Activated B cell treated with CpG ODN at 0.5 μM for 24 hours (primary cell): Measurements from ENCODE around the gene POFUT2. TPM values are rescaled to one million over a fixed set of nuclear protein-coding genes. Genes with fewer than 3 reads are reported as not detected.

Experiments
- ATAC-seq: fragments of 200-7000 bp; cut with Tn5 transposase; one replicate; pipeline ENCODE4 v1.10.0; 2021; ENCODE audit warnings: low read depth, mild to moderate bottlenecking, moderate library complexity
- CTCF ChIA-PET: fragments of 350-600 bp; sonication (Branson Sonifier 250); formaldehyde crosslinking; loops from one replicate; lab custom pipeline; 2021; ENCODE audit warnings: antibody characterized with exemption; lab: Charles Lee
- POLR2A ChIA-PET: fragments of 350-600 bp; sonication (Branson Sonifier 250); formaldehyde crosslinking; loops from one replicate; lab custom pipeline; 2021; ENCODE audit warnings: antibody characterized with exemption; lab: Charles Lee
- DNase-seq: peaks from one replicate; pipeline ENCODE4 v3.0.0; 2022
- H3K27ac Mint-ChIP-seq: one replicate; pipeline ENCODE4 v1.8.0; 2020; ENCODE audit warnings: mixed read lengths
- H3K27me3 Mint-ChIP-seq: one replicate; pipeline ENCODE4 v1.8.0; 2021; ENCODE audit warnings: mixed read lengths
- H3K36me3 Mint-ChIP-seq: one replicate; pipeline ENCODE4 v1.8.0; 2021; ENCODE audit warnings: low read depth, mixed read lengths
- H3K4me1 Mint-ChIP-seq: one replicate; pipeline ENCODE4 v1.8.0; 2021; ENCODE audit warnings: mixed read lengths
- H3K4me3 Mint-ChIP-seq: one replicate; pipeline ENCODE4 v1.8.0; 2020; ENCODE audit warnings: mild to moderate bottlenecking, mixed read lengths
- H3K9me3 Mint-ChIP-seq: one replicate; pipeline ENCODE4 v1.8.0; 2020; ENCODE audit warnings: mixed read lengths
- CTCF ChIP-seq: fragments of 200-600 bp; IDR thresholded peaks from one replicate; pipeline ENCODE4 v1.8.0; 2022; ENCODE audit warnings: antibody characterized with exemption, mild to moderate bottlenecking
- intact Hi-C: fragments of 100-400 bp; cut with micrococcal nuclease; formaldehyde crosslinking; loops from one replicate; pipeline ENCODE4 v1.15.1; 2024
- total RNA-seq: library from RNA; stranded (reverse); gene quantifications from 2 replicates; pipeline ENCODE4 v1.2.3, GENCODE V29; 2022

Gene POFUT2
- total RNA-seq, 1 donor from 2014 or later = 21.4 TPM

GRCh38 chr21:45237401-45237800, 50.3 kb downstream of the POFUT2 start:
- no peak for TF ChIP-seq CTCF
- Mint-ChIP-seq H3K9me3 (peaks cover 5% of the 10 kb centered on the region), H3K36me3 (no peaks in the 10 kb centered on the region), H3K4me3 (no peak overlapping the region), H3K4me1 (no peaks in the 10 kb centered on the region), H3K27ac (no peak overlapping the region), H3K27me3 (peaks cover 21% of the 10 kb centered on the region)
- ChIA-PET CTCF (no interaction called here), POLR2A (no interaction called here)
- intact Hi-C loops = no loop called here
- no peak for ATAC-seq
- DNase-seq = no peak

DNA sequence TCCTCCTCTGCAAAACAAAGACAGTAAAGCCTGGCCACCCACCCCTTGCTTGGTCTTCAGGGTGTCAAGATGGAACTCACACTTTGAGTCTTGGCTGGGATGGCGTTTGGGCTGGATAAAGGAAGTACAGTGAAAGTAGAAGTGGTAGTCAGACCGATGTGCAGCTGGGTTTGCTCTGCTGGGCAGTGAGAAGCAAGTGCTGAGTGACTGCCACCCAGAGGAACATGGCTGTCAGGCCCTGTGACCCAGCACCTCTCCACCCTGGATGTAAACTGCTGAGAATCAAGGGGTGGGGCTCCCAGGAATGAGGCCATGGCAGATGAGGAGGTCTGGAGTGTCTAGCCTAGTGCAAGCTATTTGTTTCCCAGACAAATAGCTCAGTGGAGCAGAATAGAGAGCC, 51.2 kb downstream of the POFUT2 start:
- DNase-seq (no peak), ATAC-seq (no peak)
- POLR2A ChIA-PET = no interaction called here
- Mint-ChIP-seq H3K27me3 (peaks cover 23% of the 10 kb centered on the region), H3K36me3 (no peaks in the 10 kb centered on the region), H3K4me3 (no peak overlapping the region), H3K9me3 (no peaks in the 10 kb centered on the region), H3K4me1 (no peaks in the 10 kb centered on the region), H3K27ac (no peak overlapping the region)
- intact Hi-C loops = no loop called here
- TF ChIP-seq CTCF = no peak
- CTCF ChIA-PET = no interaction called here

GRCh38 chr21:45235488-45235887, 52.2 kb downstream of the POFUT2 start:
- ChIA-PET POLR2A (no interaction called here), CTCF (no interaction called here)
- DNase-seq = no peak
- Mint-ChIP-seq H3K9me3 (no peaks in the 10 kb centered on the region), H3K36me3 (no peaks in the 10 kb centered on the region), H3K27ac (no peak overlapping the region), H3K4me1 (no peaks in the 10 kb centered on the region), H3K4me3 (no peak overlapping the region), H3K27me3 (peaks cover 23% of the 10 kb centered on the region)
- intact Hi-C loops = no loop called here
- TF ChIP-seq CTCF = no peak
- ATAC-seq = no peak

- ChIA-PET CTCF (no interaction called here), POLR2A (no interaction called here)
- no peaks in the 10 kb centered on the region for H3K4me1 Mint-ChIP-seq
These were observed 52.7 kb downstream of the POFUT2 start for GRCh38 chr21:45234965-45235364.

DNA sequence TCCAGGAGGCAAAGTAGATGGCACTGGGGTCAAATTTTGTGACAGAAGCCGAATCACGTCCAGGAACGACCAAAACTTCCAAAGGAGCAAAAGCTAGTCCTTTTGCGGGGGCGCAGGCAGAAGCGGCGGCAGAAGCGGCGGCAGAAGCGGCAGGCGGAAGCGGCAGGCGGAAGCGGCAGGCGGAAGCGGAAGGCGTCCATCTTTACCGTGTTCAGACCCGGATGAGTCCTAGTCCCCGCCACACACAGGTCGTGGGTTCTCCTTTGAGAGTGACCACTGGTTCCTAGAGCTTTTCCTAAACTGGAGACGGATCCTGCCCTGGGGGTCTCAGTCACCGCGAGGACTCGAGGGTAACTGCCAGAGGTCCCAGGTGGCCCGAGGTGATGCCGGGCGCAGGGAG, 53.6 kb downstream of the POFUT2 start:
- Mint-ChIP-seq H3K4me3 (no peak overlapping the region), H3K4me1 (no peaks in the 10 kb centered on the region), H3K27me3 (peaks cover 23% of the 10 kb centered on the region), H3K27ac (no peak overlapping the region), H3K9me3 (no peaks in the 10 kb centered on the region), H3K36me3 (no peaks in the 10 kb centered on the region)
- ChIA-PET POLR2A (no interaction called here), CTCF (no interaction called here)
- intact Hi-C loops = no loop called here
- no peak for ATAC-seq
- no peak for TF ChIP-seq CTCF
- no peak for DNase-seq

More at GRCh38 chr21:45234965-45235364, 52.7 kb downstream of the POFUT2 start:
- ATAC-seq = no peak
- no peaks in the 10 kb centered on the region for H3K9me3 Mint-ChIP-seq
- no peak overlapping the region for H3K27ac Mint-ChIP-seq
- TF ChIP-seq CTCF = no peak
- no peak for DNase-seq
- no peak overlapping the region for H3K4me3 Mint-ChIP-seq
- H3K36me3 Mint-ChIP-seq = no peaks in the 10 kb centered on the region
- intact Hi-C loops = no loop called here
- H3K27me3 Mint-ChIP-seq = peaks cover 23% of the 10 kb centered on the region
